Spleen (tissue), 7 donors: Measurements from ENCODE around the gene CHD8.

ENCODE experiments used
- POLR2A ChIP-seq, 3 donors: fragments of 450-650 bp; IDR thresholded peaks; one replicate each; pipeline ENCODE4 v1.5.1; 2017; ENCODE audit warnings: antibody characterized with exemption in 3 of 3, mild to moderate bottlenecking in 1 of 3
- POLR2AphosphoS5 ChIP-seq, 3 donors: sonication (generic); formaldehyde crosslinking; IDR thresholded peaks; one replicate each; pipeline ENCODE4 v1.5.1; 2017; ENCODE audit warnings: antibody characterized with exemption in 3 of 3
- TF ChIP-seq, protein P1 (sequence below), 11 experiments: fragments of 200-600 bp in 7 of 11; fragments of 450-650 bp in 4 of 11; sonication (generic) in 4 of 11; IDR thresholded peaks in 8 of 11; conservative IDR thresholded peaks in 3 of 11; 1 replicate in 7 of 11; 2 replicates in 4 of 11; pipeline versions ENCODE4 v1.4.0 to v1.8.0; 2016 to 2021; ENCODE audit warnings: antibody characterized with exemption in 11 of 11, inconsistent platforms in 4 of 11, mild to moderate bottlenecking in 1 of 11
- donor health status: DM: no; HTN: no; CAD: no; lungs with moderate emphysema.
- donor health status: DM: no; HTN: no; CAD: no.
- donor health status: DM: no; HTN: no; CAD: no.

DNA sequence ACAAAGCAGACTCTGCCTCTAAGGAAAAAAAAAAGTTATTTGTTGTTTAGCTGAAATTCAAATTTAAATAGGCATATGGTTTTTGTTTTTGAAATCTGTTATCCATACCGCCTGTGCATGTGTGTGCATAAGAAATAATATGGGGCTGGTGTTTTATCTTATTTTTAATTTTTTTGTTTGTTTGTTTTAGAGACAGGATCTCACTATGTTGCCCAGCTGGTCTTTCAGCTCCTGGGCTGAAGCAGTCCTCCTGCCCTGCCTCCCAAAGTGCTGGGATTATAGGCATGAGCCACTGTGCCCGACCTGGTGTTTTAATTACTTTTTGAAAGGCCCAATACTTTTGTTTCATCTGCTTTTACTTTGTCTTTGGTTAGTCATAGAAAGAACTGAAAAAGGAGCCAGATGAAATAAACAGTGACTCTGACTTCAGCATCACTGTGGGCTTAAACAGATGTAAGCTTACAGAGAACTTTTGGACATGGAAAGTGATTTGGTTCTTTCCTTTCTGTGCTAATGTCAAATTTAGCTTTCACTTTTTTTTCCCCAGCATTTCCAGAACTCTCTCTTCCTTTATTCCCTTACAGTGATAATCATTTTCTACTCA lies 109.3 kb downstream of the CHD8 start:
- TF ChIP-seq, protein P1, sequence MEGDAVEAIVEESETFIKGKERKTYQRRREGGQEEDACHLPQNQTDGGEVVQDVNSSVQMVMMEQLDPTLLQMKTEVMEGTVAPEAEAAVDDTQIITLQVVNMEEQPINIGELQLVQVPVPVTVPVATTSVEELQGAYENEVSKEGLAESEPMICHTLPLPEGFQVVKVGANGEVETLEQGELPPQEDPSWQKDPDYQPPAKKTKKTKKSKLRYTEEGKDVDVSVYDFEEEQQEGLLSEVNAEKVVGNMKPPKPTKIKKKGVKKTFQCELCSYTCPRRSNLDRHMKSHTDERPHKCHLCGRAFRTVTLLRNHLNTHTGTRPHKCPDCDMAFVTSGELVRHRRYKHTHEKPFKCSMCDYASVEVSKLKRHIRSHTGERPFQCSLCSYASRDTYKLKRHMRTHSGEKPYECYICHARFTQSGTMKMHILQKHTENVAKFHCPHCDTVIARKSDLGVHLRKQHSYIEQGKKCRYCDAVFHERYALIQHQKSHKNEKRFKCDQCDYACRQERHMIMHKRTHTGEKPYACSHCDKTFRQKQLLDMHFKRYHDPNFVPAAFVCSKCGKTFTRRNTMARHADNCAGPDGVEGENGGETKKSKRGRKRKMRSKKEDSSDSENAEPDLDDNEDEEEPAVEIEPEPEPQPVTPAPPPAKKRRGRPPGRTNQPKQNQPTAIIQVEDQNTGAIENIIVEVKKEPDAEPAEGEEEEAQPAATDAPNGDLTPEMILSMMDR (IDR thresholded peaks at IDR 0.05 in 8 of 11, conservative IDR thresholded peaks at IDR 0.05 in 3 of 11) = no peak
- TF ChIP-seq POLR2A (IDR thresholded peaks at IDR 0.05) = no peak
- no peak for TF ChIP-seq POLR2AphosphoS5 (IDR thresholded peaks at IDR 0.05)
